Measurements from ENCODE around the gene NEURL4. TPM values are rescaled to one million over a fixed set of nuclear protein-coding genes. Genes with fewer than 3 reads are reported as not detected.
A peak's percentile ranks its signal among the peaks of the same experiment; 100 is the strongest.
"Not testable (repeated sequence)": the region's sequence is repeated elsewhere in the genome, so short reads cannot be mapped to it uniquely, and the experiment has no call there.

NEURL4 gene
- 28.0 to 43.3 TPM (median 32.4 TPM) in 3 replicates for total RNA-seq
- long read RNA-seq, partial matches to known transcripts, result 4 of 7 reads
- long read RNA-seq, other reads (novel, unspliced or antisense), result 3 of 7 reads

DNA sequence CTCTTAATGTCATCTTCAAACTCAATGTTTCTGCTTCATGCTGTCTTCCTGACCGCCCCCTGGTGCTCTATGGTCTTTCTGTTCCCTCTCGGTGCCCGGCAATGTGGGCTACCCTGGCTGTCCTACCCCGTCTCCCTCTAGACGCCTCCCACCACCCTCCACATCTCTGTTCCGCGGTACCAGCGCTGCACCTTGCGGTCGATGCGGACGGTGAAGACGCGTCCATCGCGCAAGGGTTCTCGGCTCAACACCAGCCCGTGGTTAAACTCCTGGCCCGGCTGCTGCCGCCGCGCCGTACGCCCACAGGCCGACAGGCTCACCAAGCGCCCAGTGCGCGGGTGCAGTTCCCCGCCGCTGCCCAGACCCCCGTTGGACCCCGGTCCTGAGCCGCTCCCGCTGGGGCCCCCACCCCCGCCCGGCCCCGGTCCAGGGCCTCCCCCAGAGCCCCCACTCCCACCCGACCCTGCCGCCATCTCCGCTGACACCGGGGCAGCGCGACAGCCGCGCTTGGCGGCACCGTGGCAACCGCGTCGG is at the start of gene NEURL4:
NEURL4 (minus strand) TSS at position 496 of the 534 bp plus-strand sequence; CDS start at position 473, 23 bp downstream.
- Mint-ChIP-seq H3K27ac (ENCODE audit: unreplicated experiment) (peak within 1 kb of the TSS; percentile 88), H3K27me3 (ENCODE audit: low read depth) (no peaks in the 10 kb centered on the region), H3K4me3 (ENCODE audit: unreplicated experiment) (peak within 1 kb of the TSS; percentile 95), H3K36me3 (ENCODE audit: low read depth) (peaks cover 2% of the 10 kb centered on the region), H3K9me3 (ENCODE audit: low read depth) (no peaks in the 10 kb centered on the region), H3K4me1 (ENCODE audit: low read depth) (peaks cover 19% of the 10 kb centered on the region)
- TF ChIP-seq, protein P1, sequence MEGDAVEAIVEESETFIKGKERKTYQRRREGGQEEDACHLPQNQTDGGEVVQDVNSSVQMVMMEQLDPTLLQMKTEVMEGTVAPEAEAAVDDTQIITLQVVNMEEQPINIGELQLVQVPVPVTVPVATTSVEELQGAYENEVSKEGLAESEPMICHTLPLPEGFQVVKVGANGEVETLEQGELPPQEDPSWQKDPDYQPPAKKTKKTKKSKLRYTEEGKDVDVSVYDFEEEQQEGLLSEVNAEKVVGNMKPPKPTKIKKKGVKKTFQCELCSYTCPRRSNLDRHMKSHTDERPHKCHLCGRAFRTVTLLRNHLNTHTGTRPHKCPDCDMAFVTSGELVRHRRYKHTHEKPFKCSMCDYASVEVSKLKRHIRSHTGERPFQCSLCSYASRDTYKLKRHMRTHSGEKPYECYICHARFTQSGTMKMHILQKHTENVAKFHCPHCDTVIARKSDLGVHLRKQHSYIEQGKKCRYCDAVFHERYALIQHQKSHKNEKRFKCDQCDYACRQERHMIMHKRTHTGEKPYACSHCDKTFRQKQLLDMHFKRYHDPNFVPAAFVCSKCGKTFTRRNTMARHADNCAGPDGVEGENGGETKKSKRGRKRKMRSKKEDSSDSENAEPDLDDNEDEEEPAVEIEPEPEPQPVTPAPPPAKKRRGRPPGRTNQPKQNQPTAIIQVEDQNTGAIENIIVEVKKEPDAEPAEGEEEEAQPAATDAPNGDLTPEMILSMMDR (IDR thresholded peaks at IDR 0.05), result peak; percentile 47
- no peak for DNase-seq (ENCODE audit: low spot score)

DNA sequence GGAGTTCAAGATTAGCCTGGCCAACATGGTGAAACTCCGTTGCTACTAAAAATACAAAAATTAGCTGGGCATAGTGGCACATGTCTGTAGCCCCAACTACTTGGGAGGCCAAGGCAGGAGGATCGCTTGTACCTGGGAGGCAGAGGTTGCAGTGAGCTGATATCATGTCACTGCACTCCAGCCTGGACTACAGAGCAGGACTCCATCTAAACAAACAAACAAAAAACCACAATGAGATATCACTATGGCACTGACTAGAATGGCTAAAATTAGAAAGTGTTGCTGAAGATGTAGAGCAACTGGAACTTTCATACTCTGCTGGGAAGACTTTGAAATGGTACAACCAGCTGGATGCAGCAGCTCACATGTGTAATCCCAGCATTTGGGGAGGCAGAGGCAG is 45.2 kb upstream of the NEURL4 start:
- Mint-ChIP-seq H3K9me3 (ENCODE audit: low read depth) (peaks cover 4% of the 10 kb centered on the region), H3K27ac (ENCODE audit: unreplicated experiment) (no peak overlapping the region), H3K4me1 (ENCODE audit: low read depth) (no peaks in the 10 kb centered on the region), H3K4me3 (ENCODE audit: unreplicated experiment) (no peak overlapping the region), H3K27me3 (ENCODE audit: low read depth) (peaks cover 14% of the 10 kb centered on the region), H3K36me3 (ENCODE audit: low read depth) (peaks cover 3% of the 10 kb centered on the region)
- no peak for DNase-seq (ENCODE audit: low spot score)
- TF ChIP-seq, protein P1 (IDR thresholded peaks at IDR 0.05), result no peak

DNA sequence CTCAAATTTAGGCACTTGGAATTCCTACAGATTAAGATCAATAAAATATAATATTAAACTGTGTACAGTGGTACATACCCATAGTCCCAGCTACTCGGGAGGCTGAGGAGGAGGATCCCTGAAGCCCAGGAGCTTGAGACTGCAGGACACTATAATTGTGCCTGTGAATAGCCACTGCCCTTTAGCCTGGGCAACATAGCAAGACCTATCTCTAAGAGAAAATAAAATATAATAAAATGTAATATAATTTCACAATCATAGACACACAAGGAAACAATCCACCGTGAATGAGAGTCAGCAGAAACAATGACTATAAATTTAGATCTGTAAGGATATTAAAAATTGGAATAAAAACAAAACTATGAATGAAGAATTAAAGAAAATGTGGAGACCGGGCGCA is 41.7 kb upstream of the NEURL4 start:
- peaks cover 2% of the 10 kb centered on the region for H3K36me3 Mint-ChIP-seq (ENCODE audit: low read depth)
- no peak for DNase-seq (ENCODE audit: low spot score)
- TF ChIP-seq, protein P1 (IDR thresholded peaks at IDR 0.05), result no peak
- no peaks in the 10 kb centered on the region for H3K9me3 Mint-ChIP-seq (ENCODE audit: low read depth)
- no peaks in the 10 kb centered on the region for H3K4me1 Mint-ChIP-seq (ENCODE audit: low read depth)
- H3K27ac Mint-ChIP-seq (ENCODE audit: unreplicated experiment), result no peak overlapping the region
- no peak overlapping the region for H3K4me3 Mint-ChIP-seq (ENCODE audit: unreplicated experiment)
- peaks cover 10% of the 10 kb centered on the region for H3K27me3 Mint-ChIP-seq (ENCODE audit: low read depth)

DNA sequence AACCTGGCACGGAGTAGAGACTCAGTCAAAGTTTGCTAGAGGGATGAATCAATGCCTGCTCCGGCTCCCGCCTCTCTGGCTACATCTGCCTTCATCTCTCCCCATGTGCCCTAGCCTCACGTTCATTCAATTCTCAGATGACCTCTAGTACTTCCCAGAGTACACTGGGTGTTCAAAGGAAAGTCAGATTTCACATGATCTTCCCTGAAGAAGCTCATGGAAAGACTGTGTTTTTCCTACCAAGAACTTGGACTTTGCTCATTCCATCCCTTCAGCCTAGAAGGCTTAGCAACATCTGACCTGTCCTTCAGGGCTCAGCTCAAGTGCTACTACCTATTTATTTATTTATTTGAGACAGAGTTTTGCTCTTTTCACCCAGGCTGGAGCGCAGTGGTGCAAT is 40.7 kb upstream of the NEURL4 start:
- Mint-ChIP-seq H3K4me1 (ENCODE audit: low read depth) (no peaks in the 10 kb centered on the region), H3K27ac (ENCODE audit: unreplicated experiment) (no peak overlapping the region), H3K27me3 (ENCODE audit: low read depth) (peaks cover 10% of the 10 kb centered on the region), H3K4me3 (ENCODE audit: unreplicated experiment) (no peak overlapping the region), H3K36me3 (ENCODE audit: low read depth) (peaks cover 2% of the 10 kb centered on the region), H3K9me3 (ENCODE audit: low read depth) (no peaks in the 10 kb centered on the region)
- TF ChIP-seq, protein P1 (IDR thresholded peaks at IDR 0.05), result no peak
- no peak for DNase-seq (ENCODE audit: low spot score)

DNA sequence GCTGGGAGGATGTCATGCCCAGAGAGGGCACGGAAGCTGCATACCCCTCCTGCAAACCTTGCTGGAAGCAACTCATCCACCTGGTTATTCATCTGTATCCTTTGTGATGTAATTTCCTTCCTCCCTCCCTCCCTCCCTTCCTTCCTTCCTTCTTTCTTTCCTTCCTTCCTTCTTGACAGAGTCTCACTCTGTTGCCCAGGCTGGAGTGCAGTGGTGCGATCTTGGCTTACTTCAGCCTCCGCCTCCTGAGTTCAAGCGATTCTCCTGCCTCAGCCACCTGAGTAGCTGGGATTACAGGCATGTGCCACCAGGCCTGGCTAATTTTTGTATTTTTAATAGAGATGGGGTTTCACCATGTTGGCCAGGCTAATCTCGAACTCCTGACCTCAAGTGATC is 39.5 kb upstream of the NEURL4 start:
- not testable (repeated sequence) for H3K9me3 Mint-ChIP-seq (ENCODE audit: low read depth); H3K27ac Mint-ChIP-seq (ENCODE audit: unreplicated experiment); H3K4me1 Mint-ChIP-seq (ENCODE audit: low read depth); DNase-seq (ENCODE audit: low spot score); H3K4me3 Mint-ChIP-seq (ENCODE audit: unreplicated experiment); H3K36me3 Mint-ChIP-seq (ENCODE audit: low read depth)
- peaks cover 10% of the 10 kb centered on the region for H3K27me3 Mint-ChIP-seq (ENCODE audit: low read depth)

Measured in chondrocyte (in vitro differentiated cells).